CD4-positive, alpha-beta T cell treated with Interleukin-4 for 4 hours (primary cell): ENCODE data around the gene P2RY11.

Experiments used
- DNase-seq: peaks from one replicate; pipeline ENCODE4 v3.0.0-alpha.2; 2020

P2RY11 gene

GRCh38 chr19:10111405-10111811, at the start of gene P2RY11:
Gene P2RY11 (plus strand): TSS chr19:10111693. CDS start chr19:10111722, 29 bp downstream.
- peak; percentile 68 for DNase-seq

GRCh38 chr19:10061717-10062310, 49.7 kb upstream of the P2RY11 start:
- DNase-seq, result no peak

- DNase-seq, result peak; percentile 11
Observed at GRCh38 chr19:10068205-10068604, 43.3 kb upstream of the P2RY11 start.

GRCh38 chr19:10069046-10069445, 42.4 kb upstream of the P2RY11 start:
- DNase-seq, result no peak

GRCh38 chr19:10070730-10071446, 40.6 kb upstream of the P2RY11 start:
- no peak for DNase-seq

- peak; percentile 47 for DNase-seq
Observed at GRCh38 chr19:10074153-10074552, 37.3 kb upstream of the P2RY11 start.

- no peak for DNase-seq
Observed at GRCh38 chr19:10076535-10076934, 35.0 kb upstream of the P2RY11 start.

GRCh38 chr19:10078329-10078728, 33.2 kb upstream of the P2RY11 start:
- no peak for DNase-seq

- DNase-seq, result no peak
Observed at GRCh38 chr19:10079031-10079453, 32.5 kb upstream of the P2RY11 start.

- no peak for DNase-seq
Observed at GRCh38 chr19:10083911-10084310, 27.6 kb upstream of the P2RY11 start.

- no peak for DNase-seq
Observed at GRCh38 chr19:10084803-10085202, 26.7 kb upstream of the P2RY11 start.

GRCh38 chr19:10085641-10086590, 25.6 kb upstream of the P2RY11 start, which contains the start of gene SHFL:
Gene SHFL (plus strand): TSS chr19:10086317. CDS start chr19:10086428, 111 bp downstream.
- DNase-seq, result peak; percentile 83

GRCh38 chr19:10086591-10087192, 24.8 kb upstream of the P2RY11 start:
- no peak for DNase-seq

- DNase-seq, result no peak
Observed at GRCh38 chr19:10087296-10088061, 24.0 kb upstream of the P2RY11 start.

GRCh38 chr19:10088949-10089554, 22.4 kb upstream of the P2RY11 start:
- DNase-seq, result no peak

- no peak for DNase-seq
Observed at GRCh38 chr19:10089801-10090375, 21.6 kb upstream of the P2RY11 start.

- DNase-seq, result no peak
Observed at GRCh38 chr19:10091370-10091687, 20.2 kb upstream of the P2RY11 start.

GRCh38 chr19:10091895-10092641, 19.4 kb upstream of the P2RY11 start:
- DNase-seq, result no peak

GRCh38 chr19:10092648-10093294, 18.7 kb upstream of the P2RY11 start:
- DNase-seq, result no peak
